ENCODE results near the gene RRAS2.

- no peak for TF ChIP-seq POLR2A (IDR thresholded peaks at IDR 0.05; ENCODE audit: low read depth)
- TF ChIP-seq, protein P1, sequence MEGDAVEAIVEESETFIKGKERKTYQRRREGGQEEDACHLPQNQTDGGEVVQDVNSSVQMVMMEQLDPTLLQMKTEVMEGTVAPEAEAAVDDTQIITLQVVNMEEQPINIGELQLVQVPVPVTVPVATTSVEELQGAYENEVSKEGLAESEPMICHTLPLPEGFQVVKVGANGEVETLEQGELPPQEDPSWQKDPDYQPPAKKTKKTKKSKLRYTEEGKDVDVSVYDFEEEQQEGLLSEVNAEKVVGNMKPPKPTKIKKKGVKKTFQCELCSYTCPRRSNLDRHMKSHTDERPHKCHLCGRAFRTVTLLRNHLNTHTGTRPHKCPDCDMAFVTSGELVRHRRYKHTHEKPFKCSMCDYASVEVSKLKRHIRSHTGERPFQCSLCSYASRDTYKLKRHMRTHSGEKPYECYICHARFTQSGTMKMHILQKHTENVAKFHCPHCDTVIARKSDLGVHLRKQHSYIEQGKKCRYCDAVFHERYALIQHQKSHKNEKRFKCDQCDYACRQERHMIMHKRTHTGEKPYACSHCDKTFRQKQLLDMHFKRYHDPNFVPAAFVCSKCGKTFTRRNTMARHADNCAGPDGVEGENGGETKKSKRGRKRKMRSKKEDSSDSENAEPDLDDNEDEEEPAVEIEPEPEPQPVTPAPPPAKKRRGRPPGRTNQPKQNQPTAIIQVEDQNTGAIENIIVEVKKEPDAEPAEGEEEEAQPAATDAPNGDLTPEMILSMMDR (IDR thresholded peaks at IDR 0.05): no peak
These were observed 105.6 kb downstream of the RRAS2 start for GRCh38 chr11:14253421-14253820.

All from esophagus muscularis mucosa (tissue), 3 donors.